HG03469 (cell line): Measurements from ENCODE around the gene TNFRSF25.
"Not testable (repeated sequence)": the region's sequence is repeated elsewhere in the genome, so short reads cannot be mapped to it uniquely, and the experiment has no call there.

Experiments
- ATAC-seq: cut with Tn5 transposase; IDR thresholded peaks from one replicate; pipeline ENCODE4 v1.9.1; 2021; ENCODE audit warnings: mild to moderate bottlenecking, moderate library complexity, moderate number of reproducible peaks; ENCODE audit not compliant: unreplicated experiment

The TNFRSF25 gene

DNA sequence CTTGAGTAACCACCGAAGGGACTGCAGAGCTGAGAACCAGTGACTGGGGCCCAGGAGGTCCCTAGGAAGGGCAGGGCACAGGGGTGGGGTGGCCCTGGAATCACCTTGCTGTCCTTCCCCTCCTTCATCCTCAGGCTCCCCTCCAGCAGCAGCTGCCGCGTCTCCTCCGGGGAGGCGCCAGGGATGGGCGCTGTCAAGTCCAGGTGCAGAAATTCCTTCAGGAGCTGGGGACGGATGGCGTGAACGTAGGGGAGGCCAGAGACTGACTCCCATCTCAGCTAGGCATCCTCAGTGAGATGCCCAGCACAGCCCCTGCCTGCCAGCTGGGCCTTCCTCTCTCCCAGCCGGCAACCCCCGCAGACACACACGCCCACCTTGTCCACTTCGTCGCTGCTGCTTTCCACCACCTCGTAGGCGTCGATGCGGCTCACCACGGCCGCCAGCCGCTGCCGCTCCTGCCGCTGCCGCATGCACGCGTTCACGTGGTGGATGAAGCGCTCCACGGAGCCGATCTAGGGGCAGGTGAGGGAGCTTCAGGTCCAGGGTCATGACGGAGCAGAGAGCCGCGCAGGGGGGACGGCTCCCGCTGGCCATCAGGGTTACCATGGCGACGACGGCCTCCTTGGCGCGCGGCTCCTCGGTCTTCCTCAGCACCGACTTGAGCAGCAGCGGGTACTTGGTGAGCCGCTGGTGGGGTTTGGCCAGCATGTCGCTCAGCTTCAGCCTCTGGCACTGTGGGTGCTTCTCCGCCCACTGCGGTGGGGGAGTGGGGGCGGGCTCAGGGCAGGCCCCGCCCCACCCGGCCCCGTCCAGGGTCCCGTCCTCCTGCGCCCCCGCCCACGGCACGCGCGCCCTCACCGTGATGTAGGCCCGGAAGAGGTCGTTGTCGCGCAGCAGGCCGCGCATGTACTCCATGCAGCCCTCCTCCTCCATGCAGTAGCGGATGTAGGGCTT is 4.4 kb upstream of the TNFRSF25 start:
- no peak for ATAC-seq

DNA sequence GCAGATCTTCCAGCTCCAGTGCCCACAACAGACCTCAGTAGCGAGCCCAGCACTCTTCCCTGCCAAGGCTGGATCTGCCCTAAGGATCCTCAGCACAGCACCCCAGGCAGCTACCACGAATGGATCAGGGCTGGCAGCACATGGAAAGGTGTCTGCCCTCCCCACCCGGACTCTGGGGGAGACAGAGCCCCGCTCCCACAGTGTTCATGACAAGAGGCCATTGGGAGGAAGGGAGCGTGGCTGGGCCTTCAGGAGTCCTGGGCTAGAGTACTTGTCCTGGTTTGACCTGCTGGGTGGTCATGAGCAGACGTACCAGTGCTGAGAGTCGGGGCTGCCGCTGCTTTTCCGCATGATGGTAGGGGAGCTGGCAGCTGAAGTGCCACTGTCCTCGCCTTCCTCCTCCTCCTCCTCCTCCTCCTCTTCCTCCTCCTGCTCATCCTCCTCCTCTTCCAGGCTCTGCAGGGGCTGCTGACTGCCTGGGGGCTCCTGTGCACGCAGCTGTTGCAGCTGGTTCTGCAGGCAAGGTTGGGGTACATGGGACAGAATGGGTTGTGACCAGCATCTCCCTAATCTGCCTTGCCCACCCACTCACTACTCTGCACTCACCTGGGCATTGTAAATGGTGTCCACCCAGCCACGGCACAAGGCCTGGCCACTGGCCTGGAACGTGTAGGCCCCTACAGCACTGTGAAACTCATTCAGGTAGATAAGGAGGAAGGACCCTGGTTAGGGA is 2.9 kb upstream of the TNFRSF25 start:
- ATAC-seq: no peak

DNA sequence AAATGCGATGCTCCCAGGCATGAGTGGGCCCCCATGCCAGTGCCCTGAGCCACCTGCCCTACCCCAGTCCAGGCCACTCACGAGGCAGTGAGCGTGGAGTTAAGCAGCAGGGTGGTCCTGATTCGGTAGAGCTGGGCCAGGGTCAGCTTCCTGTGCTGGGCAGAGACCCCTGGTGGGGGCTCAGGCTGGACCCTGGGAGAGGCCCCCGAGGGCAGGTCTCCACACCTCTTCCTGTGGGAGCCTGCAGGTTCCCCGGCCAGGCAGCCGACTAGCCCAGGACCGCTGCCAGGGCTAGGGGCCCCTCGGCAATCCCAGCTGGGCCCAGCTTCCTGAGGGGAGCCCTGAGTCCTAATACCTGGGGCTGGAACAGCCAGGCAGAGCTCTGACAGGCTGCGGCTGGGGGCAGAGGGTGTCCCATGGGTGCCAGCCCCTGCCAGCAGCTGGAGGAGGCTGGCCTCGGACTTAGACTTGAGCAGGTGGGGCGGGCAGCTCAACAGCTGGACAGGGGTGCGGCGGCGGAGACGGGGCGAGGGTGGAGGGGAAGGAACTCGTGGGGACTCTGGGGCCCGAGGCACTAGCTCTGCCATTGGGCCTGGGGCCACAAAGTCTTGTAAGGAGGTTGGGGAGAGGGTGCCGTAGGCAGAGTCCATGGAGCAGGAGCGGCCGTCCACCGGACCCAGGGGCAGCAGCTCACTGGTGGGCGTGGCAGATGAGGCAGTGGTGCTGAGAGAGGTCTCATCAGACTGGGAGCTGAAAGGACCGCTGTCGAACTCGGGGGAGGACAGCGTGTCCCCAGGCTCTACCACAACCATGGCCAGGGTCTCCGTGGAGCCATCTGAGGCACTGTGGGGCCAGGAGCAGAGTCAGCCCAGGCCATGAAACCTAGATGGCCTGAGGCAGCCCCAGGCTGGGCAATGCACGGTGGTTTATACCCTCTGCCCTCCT is 2.0 kb upstream of the TNFRSF25 start:
- no peak for ATAC-seq

DNA sequence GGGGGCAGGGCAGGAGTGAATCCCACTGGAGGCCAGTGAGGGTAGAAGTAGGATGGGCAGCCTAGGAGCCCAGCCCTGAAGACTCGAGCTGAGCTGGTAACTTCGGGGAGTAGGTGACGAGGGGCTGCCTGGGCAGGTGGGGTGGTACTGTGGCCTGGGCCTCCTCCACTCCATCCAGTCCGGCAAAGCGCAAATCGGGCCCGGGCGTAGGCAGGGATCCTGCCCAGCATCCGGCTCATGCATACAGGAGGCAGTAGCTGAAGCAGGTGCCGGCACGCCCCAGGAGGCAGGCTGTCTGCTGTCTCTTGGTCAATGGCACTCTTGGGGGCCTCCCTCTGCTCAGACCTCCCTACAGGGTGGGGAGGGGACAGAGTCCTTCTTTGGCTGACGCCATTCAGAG is 1.3 kb upstream of the TNFRSF25 start:
- ATAC-seq: no peak

- ATAC-seq: no peak
Measured at GRCh38 chr1:6466751-6467150, 778 bp upstream of the TNFRSF25 start.

- no peak for ATAC-seq
Measured at GRCh38 chr1:6465461-6466005, 440 bp downstream of the TNFRSF25 start.

- no peak for ATAC-seq
Measured at GRCh38 chr1:6464915-6465314, 1.1 kb downstream of the TNFRSF25 start.

DNA sequence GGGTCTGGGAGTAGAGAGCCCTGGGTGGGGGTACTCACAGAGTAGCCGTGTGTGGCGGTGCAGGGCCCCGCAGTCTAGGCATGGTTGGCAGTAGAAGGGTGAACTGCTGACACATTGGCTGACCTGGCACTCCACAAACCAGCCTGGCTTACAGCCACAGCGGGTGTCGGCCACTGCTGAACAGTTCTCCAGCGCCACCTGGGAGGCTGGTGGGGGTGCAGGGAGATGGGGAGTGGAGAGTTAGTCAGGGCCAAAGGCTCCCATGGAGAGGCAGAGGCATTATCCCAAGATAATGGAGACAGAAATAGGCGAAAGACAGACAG is 1.5 kb downstream of the TNFRSF25 start:
- ATAC-seq: no peak

DNA sequence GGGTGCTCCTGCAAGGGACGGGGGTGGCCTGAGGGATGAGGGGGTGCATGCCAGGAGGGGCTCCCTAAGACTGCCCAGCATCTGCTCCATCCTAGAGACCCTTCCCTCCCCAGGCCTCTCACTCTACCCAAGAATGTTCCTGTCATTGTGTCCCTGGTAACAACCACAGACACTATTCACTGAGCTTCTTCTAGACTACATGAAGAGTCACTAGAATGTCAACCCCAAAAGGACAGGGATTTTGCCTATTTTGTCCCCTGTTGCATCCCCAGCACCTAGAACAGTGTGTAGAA is 2.9 kb downstream of the TNFRSF25 start:
- no peak for ATAC-seq

- no peak for ATAC-seq
Measured at GRCh38 chr1:6462412-6463119, 3.4 kb downstream of the TNFRSF25 start.

GRCh38 chr1:6461538-6462411 is 4.2 kb downstream of the TNFRSF25 start:
- ATAC-seq: no peak

- no peak for ATAC-seq
Measured at GRCh38 chr1:6461051-6461530, 4.9 kb downstream of the TNFRSF25 start.

- ATAC-seq: no peak
Measured at GRCh38 chr1:6460301-6461050, 5.5 kb downstream of the TNFRSF25 start.

DNA sequence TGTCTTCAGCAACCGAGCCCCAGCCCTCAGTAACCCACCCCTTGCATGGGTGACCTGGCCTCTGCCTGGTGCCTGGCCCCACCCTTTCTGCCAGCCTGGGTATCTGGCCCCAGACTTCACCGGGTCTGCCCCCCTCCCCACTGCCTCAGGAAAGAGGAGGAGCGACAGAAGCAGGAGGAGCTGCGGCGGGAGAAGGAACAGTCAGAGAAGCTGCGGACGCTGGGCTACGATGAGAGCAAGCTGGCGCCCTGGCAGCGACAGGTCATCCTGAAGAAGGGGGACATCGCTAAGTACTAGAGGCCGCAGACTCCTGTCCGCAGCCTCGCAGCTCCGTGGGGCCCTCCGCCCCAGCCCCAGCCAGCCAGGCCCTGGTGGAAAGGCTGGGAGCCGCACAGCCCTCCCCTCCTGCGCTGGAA is 6.1 kb downstream of the TNFRSF25 start:
- no peak for ATAC-seq

DNA sequence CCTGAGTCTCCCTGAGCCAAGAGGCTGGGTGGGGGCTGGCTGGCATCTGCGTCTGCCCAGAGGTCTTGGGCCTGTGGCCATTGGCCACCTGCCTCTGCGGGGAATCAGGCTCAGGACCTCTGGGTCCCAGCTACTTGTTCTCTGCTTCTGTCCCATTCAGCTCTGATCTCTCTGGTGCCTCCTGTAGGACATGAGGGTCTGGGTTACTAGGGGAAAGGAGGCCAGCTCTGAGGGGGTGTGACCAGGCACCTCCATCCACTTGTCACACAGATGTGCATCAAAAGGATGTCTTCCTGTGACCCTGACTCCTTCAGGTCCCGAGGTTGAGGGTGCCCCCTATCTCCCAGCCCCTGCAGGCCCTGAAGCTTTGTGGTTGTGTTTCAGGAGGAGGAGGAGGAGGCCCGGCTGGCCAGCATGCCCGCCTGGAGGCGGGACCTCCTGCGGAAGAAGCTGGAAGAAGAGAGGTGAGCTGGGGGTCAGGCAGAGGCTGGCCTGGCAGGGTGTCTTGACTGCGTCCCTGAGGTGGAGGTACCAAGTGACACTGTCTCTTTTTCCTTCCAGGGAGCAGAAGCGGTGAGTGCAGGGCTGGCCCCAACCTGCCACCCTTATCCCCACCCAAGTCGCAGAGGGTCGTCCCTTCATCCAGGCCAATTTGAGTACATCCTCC is 9.0 kb downstream of the TNFRSF25 start:
- no peak for ATAC-seq

GRCh38 chr1:6455752-6456520 is 10.0 kb downstream of the TNFRSF25 start:
- not testable (repeated sequence) for ATAC-seq
